Osteoblast (primary cell): ENCODE measurements around the gene MT1X. TPM values are rescaled to one million over a fixed set of nuclear protein-coding genes. Genes with fewer than 3 reads are reported as not detected.

Experiments
- DNase-seq: peaks from one replicate; pipeline ENCODE4 v3.0.0; 2011; ENCODE audit warnings: low spot score, mixed read lengths; ENCODE audit not compliant: insufficient read length; ENCODE audit errors: missing footprints
- H2AFZ ChIP-seq: 2 replicates; pipeline ENCODE4 v1.6.0; 2011; ENCODE audit warnings: mild to moderate bottlenecking, low read length
- H3K27ac ChIP-seq: 2 replicates; pipeline ENCODE4 v1.5.1; 2011; ENCODE audit warnings: mild to moderate bottlenecking, low read depth, low read length, moderate library complexity
- H3K27me3 ChIP-seq: 2 replicates; pipeline ENCODE4 v1.6.0; 2012; ENCODE audit warnings: mild to moderate bottlenecking, control low read depth, inconsistent platforms, low read length, moderate library complexity; ENCODE audit not compliant: insufficient read depth
- H3K36me3 ChIP-seq: 2 replicates; pipeline ENCODE4 v1.5.1; 2011; ENCODE audit warnings: mild to moderate bottlenecking, low read length, control low read depth, moderate library complexity; ENCODE audit not compliant: insufficient read depth
- H3K4me1 ChIP-seq: 2 replicates; pipeline ENCODE4 v1.5.1; 2011; ENCODE audit warnings: mild to moderate bottlenecking, low read length, control low read depth, moderate library complexity; ENCODE audit not compliant: insufficient read depth
- H3K4me2 ChIP-seq: 2 replicates; pipeline ENCODE4 v1.6.0; 2011; ENCODE audit warnings: mild to moderate bottlenecking, low read length; ENCODE audit not compliant: insufficient read depth
- H3K4me3 ChIP-seq: fragments of 200-600 bp; sonication (generic); 3 replicates; pipeline ENCODE4 v1.5.1; 2012; ENCODE audit warnings: mild to moderate bottlenecking, low read length, inconsistent platforms; ENCODE audit not compliant: insufficient read depth
- H3K79me2 ChIP-seq: 2 replicates; pipeline ENCODE4 v1.6.0; 2012; ENCODE audit warnings: mild to moderate bottlenecking, low read length, control low read depth, inconsistent platforms; ENCODE audit not compliant: insufficient read depth
- H3K9me3 ChIP-seq: 2 replicates; pipeline ENCODE4 v1.5.1; 2011; ENCODE audit warnings: low read depth, low read length, control low read depth
- H4K20me1 ChIP-seq: 2 replicates; pipeline ENCODE4 v1.6.0; 2012; ENCODE audit warnings: mild to moderate bottlenecking, low read length, control low read depth; ENCODE audit not compliant: insufficient read depth
- CTCF ChIP-seq: IDR thresholded peaks from 2 replicates; pipeline ENCODE4 v1.5.1; 2011; ENCODE audit warnings: mild to moderate bottlenecking, low read depth, low read length, moderate library complexity; ENCODE audit errors: extremely low read depth
- total RNA-seq: library from RNA; depleted of rRNA; stranded (reverse); fragments of >200 nt; gene quantifications from 2 replicates; pipeline ENCODE4 v1.2.3, GENCODE V29; 2012

Gene MT1X
- total RNA-seq, 1 donor, result 81.4 TPM

- H3K79me2 ChIP-seq, result no peaks in the 10 kb centered on the region
- no peak overlapping the region for H2AFZ ChIP-seq
- no peak overlapping the region for H3K4me2 ChIP-seq
- no peaks in the 10 kb centered on the region for H3K4me1 ChIP-seq
- no peaks in the 10 kb centered on the region for H3K27me3 ChIP-seq
- H4K20me1 ChIP-seq, result no peaks in the 10 kb centered on the region
- TF ChIP-seq CTCF, result no peak
- no peaks in the 10 kb centered on the region for H3K9me3 ChIP-seq
- no peaks in the 10 kb centered on the region for H3K36me3 ChIP-seq
- no peak overlapping the region for H3K4me3 ChIP-seq
- DNase-seq, result no peak
- no peak overlapping the region for H3K27ac ChIP-seq
These were observed 15.3 kb downstream of the MT1X start for GRCh38 chr16:56697456-56698155.

- no peaks in the 10 kb centered on the region for H3K27me3 ChIP-seq
- no peak for DNase-seq
- H2AFZ ChIP-seq, result no peak overlapping the region
- H3K4me3 ChIP-seq, result no peak overlapping the region
- TF ChIP-seq CTCF, result no peak
- no peaks in the 10 kb centered on the region for H3K79me2 ChIP-seq
- H3K4me1 ChIP-seq, result no peaks in the 10 kb centered on the region
- no peaks in the 10 kb centered on the region for H3K9me3 ChIP-seq
- H3K27ac ChIP-seq, result no peak overlapping the region
- H3K4me2 ChIP-seq, result no peak overlapping the region
- H3K36me3 ChIP-seq, result no peaks in the 10 kb centered on the region
- H4K20me1 ChIP-seq, result no peaks in the 10 kb centered on the region
These were observed 17.9 kb downstream of the MT1X start for GRCh38 chr16:56700195-56700594.

GRCh38 chr16:56700631-56701030 lies 18.4 kb downstream of the MT1X start:
- H3K36me3 ChIP-seq, result no peaks in the 10 kb centered on the region
- no peaks in the 10 kb centered on the region for H4K20me1 ChIP-seq
- no peak overlapping the region for H3K4me2 ChIP-seq
- H3K27ac ChIP-seq, result no peak overlapping the region
- H2AFZ ChIP-seq, result no peak overlapping the region
- H3K9me3 ChIP-seq, result no peaks in the 10 kb centered on the region
- no peak for TF ChIP-seq CTCF
- H3K4me3 ChIP-seq, result no peak overlapping the region
- H3K79me2 ChIP-seq, result no peaks in the 10 kb centered on the region
- H3K27me3 ChIP-seq, result no peaks in the 10 kb centered on the region
- DNase-seq, result no peak
- H3K4me1 ChIP-seq, result no peaks in the 10 kb centered on the region

GRCh38 chr16:56701534-56701933 lies 19.3 kb downstream of the MT1X start:
- TF ChIP-seq CTCF, result no peak
- H3K4me2 ChIP-seq, result no peak overlapping the region
- DNase-seq, result no peak
- no peaks in the 10 kb centered on the region for H3K4me1 ChIP-seq
- H4K20me1 ChIP-seq, result no peaks in the 10 kb centered on the region
- H3K79me2 ChIP-seq, result no peaks in the 10 kb centered on the region
- no peak overlapping the region for H3K27ac ChIP-seq
- H3K9me3 ChIP-seq, result no peaks in the 10 kb centered on the region
- H3K36me3 ChIP-seq, result no peaks in the 10 kb centered on the region
- H2AFZ ChIP-seq, result peak overlapping the region; percentile 70
- no peaks in the 10 kb centered on the region for H3K27me3 ChIP-seq
- no peak overlapping the region for H3K4me3 ChIP-seq
